A549 (cell line): ENCODE measurements around the gene GRIN2C.

Source experiments
- BHLHE40 ChIP-seq: IDR thresholded peaks from 2 replicates; pipeline ENCODE4 v1.6.1; 2012; ENCODE audit warnings: low read depth, low read length, inconsistent platforms
- CHD2 ChIP-seq: fragments of 150-350 bp; IDR thresholded peaks from 2 replicates; pipeline ENCODE4 v1.6.1; 2014; ENCODE audit warnings: low read length; ENCODE audit not compliant: partially characterized antibody
- CTCF ChIP-seq: fragments of >200 bp; sonication (Bioruptor Twin); formaldehyde crosslinking; IDR thresholded peaks from 3 replicates; pipeline ENCODE4 v1.5.1; 2016
- EP300 ChIP-seq, 2 experiments: fragments of >200 bp; sonication (Bioruptor Twin); formaldehyde crosslinking; IDR thresholded peaks; 2 replicates in 1 of 2; 3 replicates in 1 of 2; pipeline ENCODE4 v1.6.1; 2016 to 2017
- ESRRA ChIP-seq: fragments of 150-350 bp; IDR thresholded peaks from 2 replicates; pipeline ENCODE4 v1.6.1; 2014; ENCODE audit warnings: mild to moderate bottlenecking, low read length, borderline replicate concordance
- JUN ChIP-seq, 2 experiments: fragments of >200 bp; sonication (Bioruptor Twin); formaldehyde crosslinking; IDR thresholded peaks; 2 replicates in 1 of 2; 3 replicates in 1 of 2; pipeline ENCODE4 v1.6.1; 2016 to 2017
- JUNB ChIP-seq: fragments of >200 bp; sonication (Bioruptor Twin); formaldehyde crosslinking; IDR thresholded peaks from 2 replicates; pipeline ENCODE4 v1.6.1; 2016
- NR3C1 ChIP-seq: fragments of >200 bp; sonication (Bioruptor Twin); formaldehyde crosslinking; IDR thresholded peaks from 3 replicates; pipeline ENCODE4 v1.6.1; 2017
- POLR2A ChIP-seq: IDR thresholded peaks from 2 replicates; pipeline ENCODE4 v1.6.1; 2012; ENCODE audit warnings: mild to moderate bottlenecking, low read length
- TF ChIP-seq, protein P1 (sequence below): fragments of 450-650 bp; IDR thresholded peaks from 2 replicates; pipeline ENCODE4 v1.6.1; 2014; ENCODE audit warnings: antibody characterized with exemption

- TF ChIP-seq JUNB: no peak
- TF ChIP-seq CTCF: no peak
- TF ChIP-seq NR3C1: no peak
- TF ChIP-seq POLR2A: no peak
- TF ChIP-seq BHLHE40: no peak
- no peak for TF ChIP-seq EP300 (IDR thresholded peaks at IDR 0.05)
- TF ChIP-seq, protein P1, sequence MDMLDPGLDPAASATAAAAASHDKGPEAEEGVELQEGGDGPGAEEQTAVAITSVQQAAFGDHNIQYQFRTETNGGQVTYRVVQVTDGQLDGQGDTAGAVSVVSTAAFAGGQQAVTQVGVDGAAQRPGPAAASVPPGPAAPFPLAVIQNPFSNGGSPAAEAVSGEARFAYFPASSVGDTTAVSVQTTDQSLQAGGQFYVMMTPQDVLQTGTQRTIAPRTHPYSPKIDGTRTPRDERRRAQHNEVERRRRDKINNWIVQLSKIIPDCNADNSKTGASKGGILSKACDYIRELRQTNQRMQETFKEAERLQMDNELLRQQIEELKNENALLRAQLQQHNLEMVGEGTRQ: no peak
- no peak for TF ChIP-seq JUN (IDR thresholded peaks at IDR 0.05)
- TF ChIP-seq ESRRA: no peak
- TF ChIP-seq CHD2: no peak
Measured at GRCh38 chr17:74807441-74807840, 52.2 kb downstream of the GRIN2C start.
